Measurements from ENCODE around the gene ZNF692.

ZNF692 gene

DNA sequence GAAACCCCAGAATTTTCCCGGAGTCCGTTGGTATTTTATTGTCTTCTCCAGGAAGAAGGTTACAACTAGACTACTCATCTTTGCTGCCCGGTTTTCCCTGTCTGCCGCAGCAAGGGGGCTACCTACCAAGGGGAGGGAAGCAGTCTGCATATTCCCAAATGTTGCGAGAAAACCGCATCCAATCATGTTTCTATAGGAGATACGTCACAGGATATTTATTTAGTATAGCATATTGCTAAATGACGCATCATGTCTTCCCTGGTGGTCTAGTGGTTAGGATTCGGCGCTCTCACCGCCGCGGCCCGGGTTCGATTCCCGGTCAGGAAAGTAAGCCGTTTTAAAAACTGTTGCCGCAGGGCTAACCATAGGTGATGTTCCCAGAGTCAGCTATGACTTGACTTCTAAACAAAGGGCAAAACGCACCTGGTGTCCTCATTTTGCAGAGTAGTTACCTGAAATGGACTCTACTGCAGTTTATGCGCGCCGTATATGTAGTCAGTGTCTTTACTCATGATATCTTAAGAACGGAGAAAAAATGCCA is 15.2 kb upstream of the ZNF692 start:
- peak; percentile 91 for DNase-seq

DNA sequence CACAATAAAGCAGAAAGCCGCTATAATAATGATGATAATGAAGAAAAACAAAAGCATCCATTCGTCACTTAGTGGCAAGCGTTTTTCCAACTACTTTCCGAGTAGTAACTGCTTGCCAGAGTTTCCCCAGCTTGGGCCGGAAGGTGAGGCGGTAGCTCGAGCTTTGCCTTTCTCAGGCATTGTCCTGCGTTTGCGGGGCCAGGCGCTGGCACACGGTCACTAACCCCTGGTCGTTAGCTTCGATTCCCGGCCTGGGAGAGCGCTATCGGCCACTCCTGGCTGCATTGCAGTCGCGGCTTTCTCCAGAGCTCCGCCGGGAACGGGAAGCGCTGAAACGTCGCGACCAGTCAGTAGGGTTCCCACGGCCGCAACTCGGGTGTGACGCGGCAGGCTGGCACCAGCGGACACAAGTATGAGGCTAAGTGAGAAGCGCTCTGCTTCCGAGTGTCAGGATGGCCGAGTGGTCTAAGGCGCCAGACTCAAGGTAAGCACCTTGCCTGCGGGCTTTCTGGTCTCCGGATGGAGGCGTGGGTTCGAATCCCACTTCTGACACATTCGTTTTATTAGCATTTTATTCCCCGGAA is 14.6 kb upstream of the ZNF692 start:
- peak; percentile 96 for DNase-seq

GRCh38 chr1:248872752-248873408 is 14.0 kb upstream of the ZNF692 start:
- DNase-seq, result peak; percentile 63

- DNase-seq, result no peak
These were observed 13.0 kb upstream of the ZNF692 start for GRCh38 chr1:248871837-248872401.

DNA sequence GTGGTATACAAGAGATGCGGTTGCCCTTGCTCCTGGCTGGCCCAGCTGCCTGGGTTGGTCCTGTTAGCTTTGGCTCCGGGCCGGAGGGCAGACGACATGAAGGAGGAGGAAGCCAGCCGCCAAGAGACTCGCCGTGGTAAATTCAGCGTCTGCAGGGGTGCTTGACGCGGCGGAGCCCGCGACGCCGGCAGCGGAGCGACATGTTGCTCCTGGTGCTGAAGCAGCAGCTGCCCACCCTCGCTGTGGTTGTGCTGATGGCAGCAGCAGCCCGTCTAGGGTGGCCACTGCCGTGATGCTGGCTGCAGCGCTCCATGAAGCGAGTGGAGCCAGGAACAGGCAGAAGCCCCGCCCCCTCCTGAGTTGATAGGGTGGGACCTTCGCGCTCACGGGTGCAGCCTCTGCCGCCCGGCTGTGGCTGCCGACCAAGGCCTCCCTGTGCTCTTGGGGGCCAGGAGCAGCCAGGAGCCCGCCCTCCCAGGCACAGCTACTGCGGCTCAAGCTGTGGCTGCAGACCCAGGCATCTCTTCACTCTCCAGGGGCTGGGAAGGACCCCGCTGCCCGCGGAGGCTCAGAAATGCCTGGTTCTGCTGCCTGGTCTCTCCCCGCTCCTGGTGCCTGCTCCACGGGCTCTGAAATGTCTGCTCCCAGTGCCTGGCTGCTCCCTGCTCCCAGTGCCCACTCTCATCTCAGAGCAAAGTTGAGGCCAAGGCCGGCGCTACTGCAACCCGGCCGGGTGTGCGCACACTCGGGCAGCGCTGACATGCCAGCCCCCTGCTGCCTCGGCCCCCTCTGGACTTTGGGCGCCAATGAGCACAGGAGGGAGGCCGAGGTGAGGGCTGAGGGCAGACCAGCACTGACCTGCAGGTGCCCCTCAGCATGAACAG is 4.4 kb upstream of the ZNF692 start:
- DNase-seq, result peak; percentile 80

- peak; percentile 27 for DNase-seq
These were observed 3.8 kb upstream of the ZNF692 start for GRCh38 chr1:248862695-248862997.

DNA sequence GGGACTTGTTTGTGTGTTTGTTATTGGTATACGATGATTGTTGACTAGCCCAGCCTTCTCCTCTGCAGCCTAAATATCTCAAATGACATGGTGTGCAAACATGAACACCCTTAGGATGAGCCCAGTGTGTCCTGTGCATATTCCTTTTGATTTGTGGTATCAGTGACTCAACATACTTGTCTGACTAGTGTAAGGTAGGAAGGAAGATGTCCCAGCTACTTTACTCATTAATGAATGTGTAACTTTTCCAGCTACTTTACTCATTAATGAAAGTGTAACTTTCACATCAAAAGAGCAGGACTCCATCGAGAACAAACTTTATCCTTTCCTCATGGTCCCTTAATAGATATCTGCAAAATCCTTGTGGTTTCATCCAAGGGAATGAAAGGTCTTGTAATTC is 2.7 kb upstream of the ZNF692 start:
- no peak for DNase-seq

- no peak for DNase-seq
These were observed 1.1 kb upstream of the ZNF692 start for GRCh38 chr1:248860007-248860406.

DNA sequence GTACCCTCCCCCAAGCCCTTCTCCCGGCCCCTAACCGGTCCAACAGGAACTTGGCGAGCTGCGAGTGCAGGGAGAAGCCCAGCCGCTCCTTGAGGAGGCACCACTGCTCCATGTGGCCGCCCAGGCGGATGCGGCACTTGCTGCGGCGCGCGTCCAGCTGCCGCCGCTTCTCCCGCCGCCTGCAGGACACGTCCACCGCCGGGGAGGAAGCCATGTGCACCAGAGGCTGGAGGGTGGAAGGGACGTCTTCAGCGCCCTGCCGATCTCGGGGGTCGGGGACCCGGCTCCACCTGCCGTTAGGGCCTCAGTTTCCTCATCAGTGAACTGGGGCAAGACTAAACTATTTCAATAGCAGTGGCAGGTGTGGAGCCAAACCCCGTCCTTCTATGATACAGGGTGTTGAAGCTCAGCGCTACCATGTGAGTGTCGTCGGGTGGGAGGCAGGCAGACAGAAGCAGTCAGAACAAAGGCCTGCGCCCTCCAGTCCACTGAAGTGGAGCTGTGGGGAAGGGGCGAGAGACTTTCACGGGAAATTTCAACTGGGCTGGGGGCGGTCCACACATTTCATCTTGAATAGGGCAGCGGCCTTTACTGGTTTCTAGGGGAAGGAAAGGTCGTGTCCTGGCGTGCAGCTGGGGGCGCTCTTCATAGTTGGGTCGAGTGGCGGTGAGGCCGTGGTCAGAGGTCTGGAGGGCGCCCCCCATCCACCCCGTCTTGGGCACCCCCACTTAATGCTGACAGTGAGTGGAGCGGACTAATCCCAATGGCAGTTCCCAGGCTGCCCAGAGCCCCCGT is 592 bp downstream of the ZNF692 start:
- peak; percentile 37 for DNase-seq

DNA sequence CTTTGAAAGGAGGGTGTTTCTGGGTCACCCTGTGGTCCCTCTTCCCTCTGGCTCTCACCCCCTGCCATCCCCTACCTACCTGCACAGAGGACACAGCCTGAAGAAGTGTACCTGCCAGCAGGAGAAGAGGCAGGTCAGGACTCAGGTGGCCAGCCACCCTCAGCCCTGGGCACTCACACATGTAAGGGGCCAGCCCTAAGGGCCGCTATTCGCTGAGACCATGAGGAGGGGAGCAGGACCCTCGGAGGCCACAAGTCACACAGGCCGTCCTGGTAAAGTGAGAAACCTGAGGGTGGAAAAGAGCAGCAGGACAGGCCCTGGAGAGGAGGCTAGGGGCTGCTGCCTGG is 1.2 kb downstream of the ZNF692 start:
- DNase-seq, result no peak

DNA sequence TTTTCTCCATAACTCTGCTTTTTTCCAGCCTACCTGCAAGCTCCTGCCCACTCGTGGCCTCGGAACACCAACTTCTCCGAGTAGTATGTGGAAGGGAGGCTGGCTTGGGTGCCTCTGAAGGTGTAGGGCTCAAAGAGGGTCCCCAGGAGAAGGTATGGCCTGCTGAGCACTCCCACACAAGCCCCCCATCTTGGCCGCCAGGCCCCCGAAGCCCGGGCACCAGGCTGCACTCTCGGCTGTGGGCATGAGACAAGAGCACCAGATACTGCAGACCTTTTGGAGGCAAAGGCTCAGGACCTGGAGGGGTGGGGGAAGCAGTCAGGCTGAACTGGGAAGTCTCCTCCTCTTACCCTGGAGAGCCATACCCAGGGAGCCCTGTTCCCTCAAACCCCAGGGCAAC is 1.7 kb downstream of the ZNF692 start:
- no peak for DNase-seq

DNA sequence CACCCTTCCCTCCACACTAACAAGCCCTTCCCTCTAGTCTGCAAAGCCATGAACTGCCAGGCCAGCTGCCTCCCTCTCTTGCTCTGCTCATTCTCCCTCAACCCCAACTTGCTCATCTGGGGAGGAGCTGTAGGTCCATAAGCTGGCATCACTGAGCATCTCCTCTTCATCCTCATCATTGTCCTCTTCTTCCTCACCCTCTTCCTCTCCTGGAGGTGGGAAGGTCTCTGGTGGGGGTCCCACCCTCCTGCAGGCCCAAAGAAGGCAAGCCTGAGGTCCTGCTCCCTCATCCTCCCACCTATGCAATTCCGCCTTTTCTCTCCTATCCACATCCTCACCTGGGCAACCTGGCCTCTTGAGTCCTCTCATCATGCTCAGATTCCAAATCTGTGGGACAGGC is 2.7 kb downstream of the ZNF692 start:
- no peak for DNase-seq

- DNase-seq, result no peak
These were observed 3.3 kb downstream of the ZNF692 start for GRCh38 chr1:248855580-248855979.

DNA sequence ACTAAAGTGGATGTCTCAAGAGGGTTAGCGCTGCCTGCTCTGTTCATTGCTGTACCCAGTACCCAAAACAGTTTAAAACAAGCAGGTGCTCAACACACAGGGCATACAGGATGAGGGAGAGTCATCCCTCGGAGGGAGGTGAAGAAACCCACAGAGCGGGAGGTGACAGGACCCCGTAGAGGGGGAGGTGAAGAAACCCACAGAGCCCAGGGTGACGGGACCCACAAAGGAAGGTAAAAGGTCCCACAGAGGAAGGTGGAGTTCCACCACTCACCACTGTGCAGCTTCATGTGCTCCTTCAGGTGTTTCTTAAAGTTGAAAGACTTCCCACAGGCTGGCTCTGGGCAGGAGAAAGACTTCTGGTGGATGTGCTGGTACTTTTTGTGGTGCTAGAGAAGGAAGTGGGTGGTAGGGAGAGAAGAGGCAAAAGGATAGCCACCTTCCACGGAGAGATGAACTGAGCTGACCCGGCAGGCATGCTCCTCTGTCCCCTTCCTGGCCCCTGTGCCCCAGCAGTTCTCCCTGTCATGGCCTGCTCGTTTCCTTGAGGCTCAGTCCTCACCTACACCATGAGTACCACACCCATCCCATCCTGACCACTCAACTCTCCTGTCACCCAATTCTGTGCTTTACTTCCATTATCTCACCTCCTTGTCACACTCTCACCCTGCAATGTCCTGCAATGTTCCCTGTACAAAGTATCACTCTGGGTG is 5.1 kb downstream of the ZNF692 start:
- DNase-seq, result no peak

DNA sequence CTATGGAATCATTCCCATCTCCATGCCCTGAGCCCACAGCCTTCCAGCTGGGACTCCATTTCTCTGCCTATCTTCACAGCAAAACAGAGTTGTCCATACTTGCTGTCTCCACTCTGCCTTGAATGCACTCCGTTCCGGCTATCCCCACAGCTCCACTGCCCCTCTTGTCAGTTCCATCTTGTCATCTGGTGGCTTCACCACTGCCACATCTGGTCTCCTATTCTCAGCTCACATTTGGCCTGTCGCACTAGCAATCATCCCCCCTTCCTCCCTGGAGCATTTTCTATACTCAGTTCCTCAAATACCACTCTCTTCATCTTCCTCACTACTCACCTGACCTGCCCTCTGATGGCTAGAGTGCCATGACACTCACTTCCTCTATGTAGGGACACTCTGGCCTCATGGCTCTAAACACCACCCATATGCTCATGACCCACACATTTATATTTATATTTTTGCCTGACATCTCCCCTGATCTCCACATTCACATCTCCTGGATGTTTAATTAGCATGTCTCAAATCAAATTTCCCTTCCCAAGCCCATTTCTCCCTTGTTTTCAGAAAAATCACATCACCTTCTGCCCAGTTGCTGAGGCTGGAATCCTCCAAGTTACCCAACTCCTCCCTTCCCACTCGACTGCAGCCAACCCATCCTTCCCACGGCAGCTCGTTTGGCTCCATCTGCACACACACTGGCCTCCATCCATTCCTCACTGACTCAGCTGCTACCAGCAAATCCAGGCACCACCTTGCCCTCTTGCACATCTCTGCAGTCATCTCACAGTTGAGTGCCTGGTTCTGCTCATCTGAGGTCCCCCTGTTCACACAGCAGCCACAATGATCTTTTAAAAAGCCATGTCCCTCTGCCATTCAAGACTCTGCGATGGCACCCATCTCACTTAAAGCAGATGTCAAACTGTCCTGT is 6.1 kb downstream of the ZNF692 start:
- no peak for DNase-seq

DNA sequence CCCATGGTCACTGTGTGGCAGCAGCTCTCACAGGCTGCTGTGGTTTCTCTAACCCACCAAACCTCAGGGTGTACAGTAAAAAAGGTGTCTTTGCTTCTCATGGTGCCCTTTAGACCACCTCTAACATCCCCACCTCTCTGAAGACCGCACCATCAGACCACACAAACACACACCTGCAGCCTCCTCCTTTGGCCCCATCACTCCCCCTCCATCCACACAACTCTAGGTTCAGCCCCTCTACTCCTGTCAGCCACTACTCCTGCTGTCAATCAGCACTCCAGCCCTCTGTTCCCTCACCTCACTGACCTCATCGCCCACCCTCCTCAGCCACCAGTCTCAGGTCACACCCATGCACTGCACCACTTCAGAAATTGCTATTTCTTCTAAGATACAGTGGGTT is 7.5 kb downstream of the ZNF692 start:
- no peak for DNase-seq

GRCh38 chr1:248850536-248851251 is 8.2 kb downstream of the ZNF692 start:
- no peak for DNase-seq

DNA sequence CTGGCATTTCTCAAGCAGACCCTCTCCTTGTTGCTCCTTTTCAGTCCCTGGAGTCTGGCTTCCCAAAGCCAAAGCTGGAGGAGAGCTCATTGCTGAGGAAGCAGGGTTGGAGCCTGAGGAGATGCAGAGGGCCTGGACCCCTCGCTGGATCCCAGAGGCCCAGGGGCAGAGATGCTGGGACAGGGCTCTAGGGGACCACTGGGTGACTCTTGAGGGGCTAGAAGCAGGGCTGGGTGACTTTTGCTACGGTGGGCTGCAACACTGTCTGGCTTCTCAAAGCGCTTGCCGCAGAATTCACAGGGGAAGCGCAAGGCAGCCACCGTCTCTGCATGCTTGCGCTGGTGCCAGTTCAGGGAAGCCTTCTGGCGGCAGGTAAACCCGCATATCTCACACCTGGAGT is 8.8 kb downstream of the ZNF692 start:
- no peak for DNase-seq

DNA sequence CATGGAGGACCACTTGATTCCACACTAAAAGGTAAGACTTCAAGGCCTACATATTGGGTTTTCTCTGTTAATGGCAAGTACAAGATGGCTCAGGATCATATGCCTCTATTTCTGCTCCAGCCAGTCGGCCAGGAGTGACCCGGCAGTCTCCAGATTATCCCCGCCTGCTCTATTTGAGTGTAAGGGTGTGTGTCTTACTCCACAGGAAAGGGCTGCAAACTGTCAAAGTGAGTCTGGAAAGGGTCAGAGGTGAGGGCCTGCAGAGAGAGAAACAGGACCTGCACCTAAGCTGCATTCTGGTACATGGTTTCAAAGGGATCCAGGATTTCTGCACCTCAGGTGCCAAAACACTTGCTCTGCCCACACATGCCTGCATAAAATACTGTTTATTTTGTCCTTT is 9.2 kb downstream of the ZNF692 start:
- no peak for DNase-seq

- DNase-seq, result no peak
These were observed 9.7 kb downstream of the ZNF692 start for GRCh38 chr1:248849152-248849551.
